IMR-90 (cell line): ENCODE measurements around the gene SKP2.

Experiments used
- BHLHE40 ChIP-seq: fragments of 150-350 bp; IDR thresholded peaks from 2 replicates; pipeline ENCODE4 v1.6.1; 2016; ENCODE audit warnings: mild to moderate bottlenecking, low read depth, low read length
- CEBPB ChIP-seq: IDR thresholded peaks from 2 replicates; pipeline ENCODE4 v1.6.1; 2012; ENCODE audit warnings: low read depth, low read length, improper control_type of control experiment
- FOS ChIP-seq: fragments of 150-350 bp; IDR thresholded peaks from 2 replicates; pipeline ENCODE4 v1.6.1; 2016; ENCODE audit warnings: low read depth, low read length
- MAZ ChIP-seq: IDR thresholded peaks from 2 replicates; pipeline ENCODE4 v1.6.1; 2012; ENCODE audit warnings: low read depth, mild to moderate bottlenecking, low read length, improper control_type of control experiment, moderate library complexity, borderline replicate concordance
- MXI1 ChIP-seq: IDR thresholded peaks from 2 replicates; pipeline ENCODE4 v1.6.1; 2012; ENCODE audit warnings: low read depth, mild to moderate bottlenecking, low read length, moderate library complexity, borderline replicate concordance
- POLR2A ChIP-seq: IDR thresholded peaks from 2 replicates; pipeline ENCODE4 v1.6.1; 2012; ENCODE audit warnings: mild to moderate bottlenecking, low read depth, low read length
- RAD21 ChIP-seq: IDR thresholded peaks from 2 replicates; pipeline ENCODE4 v1.6.1; 2012; ENCODE audit warnings: low read length, improper control_type of control experiment
- RCOR1 ChIP-seq: IDR thresholded peaks from 2 replicates; pipeline ENCODE4 v1.6.1; 2012; ENCODE audit warnings: mild to moderate bottlenecking, low read length, improper control_type of control experiment; ENCODE audit not compliant: insufficient replicate concordance
- RFX5 ChIP-seq: IDR thresholded peaks from 2 replicates; pipeline ENCODE4 v1.8.0; 2012; ENCODE audit warnings: low read depth, mild to moderate bottlenecking, low read length, moderate library complexity
- SMC3 ChIP-seq: fragments of 150-350 bp; IDR thresholded peaks from 2 replicates; pipeline ENCODE4 v1.6.1; 2016; ENCODE audit warnings: low read depth, mild to moderate bottlenecking, antibody characterized with exemption, low read length, moderate library complexity
- TF ChIP-seq, protein P1 (sequence below): conservative IDR thresholded peaks from 2 replicates; pipeline ENCODE4 v1.5.1; 2012; ENCODE audit warnings: mild to moderate bottlenecking, low read depth, low read length, improper control_type of control experiment

DNA sequence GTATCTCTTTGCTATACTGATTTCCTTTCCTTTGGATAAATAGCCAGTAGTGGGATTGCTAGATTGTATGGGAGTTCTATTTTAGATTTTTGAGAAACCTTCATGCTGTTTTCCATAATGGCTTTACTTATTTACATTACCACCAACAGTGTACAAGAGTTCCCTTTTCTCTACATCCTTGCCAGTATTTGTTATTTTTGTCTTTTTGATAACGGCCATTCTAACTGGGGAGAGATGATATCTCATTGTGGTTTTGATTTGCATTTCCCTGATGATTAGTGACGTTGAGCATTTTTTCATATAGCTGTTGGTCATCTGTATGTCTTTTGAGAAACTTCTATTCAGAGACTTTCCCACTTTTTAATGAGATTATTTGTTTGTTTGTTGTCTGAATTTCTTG lies 64.0 kb downstream of the SKP2 start:
- TF ChIP-seq, protein P1, sequence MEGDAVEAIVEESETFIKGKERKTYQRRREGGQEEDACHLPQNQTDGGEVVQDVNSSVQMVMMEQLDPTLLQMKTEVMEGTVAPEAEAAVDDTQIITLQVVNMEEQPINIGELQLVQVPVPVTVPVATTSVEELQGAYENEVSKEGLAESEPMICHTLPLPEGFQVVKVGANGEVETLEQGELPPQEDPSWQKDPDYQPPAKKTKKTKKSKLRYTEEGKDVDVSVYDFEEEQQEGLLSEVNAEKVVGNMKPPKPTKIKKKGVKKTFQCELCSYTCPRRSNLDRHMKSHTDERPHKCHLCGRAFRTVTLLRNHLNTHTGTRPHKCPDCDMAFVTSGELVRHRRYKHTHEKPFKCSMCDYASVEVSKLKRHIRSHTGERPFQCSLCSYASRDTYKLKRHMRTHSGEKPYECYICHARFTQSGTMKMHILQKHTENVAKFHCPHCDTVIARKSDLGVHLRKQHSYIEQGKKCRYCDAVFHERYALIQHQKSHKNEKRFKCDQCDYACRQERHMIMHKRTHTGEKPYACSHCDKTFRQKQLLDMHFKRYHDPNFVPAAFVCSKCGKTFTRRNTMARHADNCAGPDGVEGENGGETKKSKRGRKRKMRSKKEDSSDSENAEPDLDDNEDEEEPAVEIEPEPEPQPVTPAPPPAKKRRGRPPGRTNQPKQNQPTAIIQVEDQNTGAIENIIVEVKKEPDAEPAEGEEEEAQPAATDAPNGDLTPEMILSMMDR: no peak
- TF ChIP-seq FOS (no peak), POLR2A (no peak), CEBPB (no peak), MAZ (no peak), SMC3 (no peak), BHLHE40 (no peak), RFX5 (no peak), RCOR1 (no peak), MXI1 (no peak), RAD21 (no peak)
